G401 (cell line): ENCODE results near the gene RGS6. TPM values are rescaled to one million over a fixed set of nuclear protein-coding genes. Genes with fewer than 3 reads are reported as not detected.
A peak's percentile ranks its signal among the peaks of the same experiment; 100 is the strongest.

Experiments used
- DNase-seq: peaks from one replicate; pipeline ENCODE4 v3.0.0-alpha.2; 2015; ENCODE audit warnings: low spot score
- in situ Hi-C: cut with HindIII; loops from 2 replicates; pipeline ENCODE4 v1.10.0; 2016; ENCODE audit warnings: low sequenced_read_pairs, mixed read lengths
- total RNA-seq: library from RNA; depleted of rRNA; stranded (reverse); fragments of >200 nt; shearing (Covaris generic); gene quantifications from 2 replicates; pipeline ENCODE4 v1.2.3, GENCODE V29; 2014

RGS6 gene
- total RNA-seq, 1 experiment from 2014 or later: not detected

GRCh38 chr14:72416081-72416849, 484.0 kb downstream of the RGS6 start:
- DNase-seq: no peak
- in situ Hi-C loops: no loop called here

DNA sequence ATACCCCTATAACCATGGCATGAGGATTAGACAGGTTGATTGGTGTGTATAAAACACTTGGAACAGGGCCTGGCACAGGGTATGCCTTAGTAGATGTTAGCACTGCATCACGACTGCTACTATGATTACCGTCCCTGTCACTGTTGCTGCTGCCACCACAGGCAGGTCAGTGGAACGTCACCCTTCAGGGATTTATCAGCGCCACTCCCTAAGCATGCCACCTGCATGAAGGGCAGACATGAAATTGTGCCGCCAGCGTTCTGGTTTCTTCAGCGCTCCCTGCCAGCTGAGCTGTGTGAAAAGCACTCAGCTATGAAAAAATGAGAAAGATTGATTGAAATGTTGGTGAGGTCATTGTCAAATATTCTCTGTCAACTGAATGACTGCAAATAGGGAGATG, 484.7 kb downstream of the RGS6 start:
- DNase-seq: peak; percentile 2
- in situ Hi-C loops: no loop called here

GRCh38 chr14:72418806-72419205, 486.6 kb downstream of the RGS6 start:
- in situ Hi-C loops: no loop called here
- no peak for DNase-seq

DNA sequence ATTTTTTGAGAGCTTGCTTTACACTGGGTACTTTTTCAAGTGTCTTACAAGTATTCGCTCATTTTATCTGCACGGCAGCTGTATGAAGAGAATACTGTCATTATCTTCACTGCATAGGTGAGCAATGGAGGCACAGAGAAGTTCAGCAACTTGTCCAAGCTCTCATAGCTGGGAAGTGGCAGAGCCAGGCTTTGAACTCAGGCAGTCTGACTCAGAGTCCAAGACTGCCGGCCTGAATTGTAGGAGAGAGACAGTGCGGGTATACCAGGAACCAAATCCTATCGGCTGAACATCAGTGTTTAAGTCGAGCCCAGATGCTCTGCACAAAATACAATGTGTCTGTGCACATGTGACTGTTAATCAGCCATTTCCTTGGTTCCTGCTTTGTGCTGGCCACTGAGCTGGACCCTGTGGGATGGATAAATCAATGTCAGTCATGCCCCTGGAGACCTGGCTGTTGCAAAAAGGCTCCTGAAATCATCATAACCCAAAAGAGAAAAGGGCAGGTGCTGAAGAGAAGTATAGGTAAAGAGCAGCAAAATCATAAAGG, 487.1 kb downstream of the RGS6 start:
- DNase-seq: no peak
- in situ Hi-C loops: no loop called here

DNA sequence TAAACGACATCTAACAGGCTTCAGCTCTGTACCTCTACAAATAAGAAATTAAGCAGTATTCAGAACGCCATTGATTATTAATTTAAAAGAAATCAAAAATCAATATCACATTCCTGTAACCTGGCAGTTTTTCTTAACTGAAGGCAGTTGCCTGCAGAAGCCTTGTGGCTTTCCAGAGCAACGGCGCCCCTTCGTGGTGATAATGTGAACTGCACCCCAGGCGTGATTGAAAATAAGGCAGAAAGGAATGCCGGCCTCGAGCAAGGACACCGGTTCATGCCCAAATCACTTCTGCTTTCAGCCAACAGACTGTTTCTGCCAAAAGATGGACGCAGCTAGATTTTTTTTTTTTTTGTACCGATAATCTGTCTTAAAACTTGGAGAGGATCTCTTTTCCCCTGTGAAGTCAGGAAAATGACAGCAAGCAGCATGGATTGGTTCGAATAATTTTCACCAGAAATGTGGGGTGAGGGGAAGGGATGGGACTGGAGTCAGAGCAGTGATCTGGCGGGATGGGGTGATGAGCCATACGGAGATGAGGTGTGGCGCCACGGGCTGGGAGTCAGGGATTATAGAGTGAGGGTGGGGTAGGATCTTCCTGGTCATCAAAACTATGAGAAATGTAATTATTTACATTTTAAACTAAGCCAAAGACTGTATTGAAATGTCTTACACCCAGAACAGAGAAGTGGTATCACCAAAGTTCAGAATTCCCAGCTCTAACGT, 488.7 kb downstream of the RGS6 start:
- in situ Hi-C loops: no loop called here

GRCh38 chr14:72423957-72424356, 491.7 kb downstream of the RGS6 start:
- in situ Hi-C loops: no loop called here
- no peak for DNase-seq

More for the DNA sequence above, 488.7 kb downstream of the RGS6 start:
- peak; percentile 61 for DNase-seq

- no peak for DNase-seq
- in situ Hi-C loops: no loop called here
These were observed 498.2 kb downstream of the RGS6 start for GRCh38 chr14:72430457-72430856.

DNA sequence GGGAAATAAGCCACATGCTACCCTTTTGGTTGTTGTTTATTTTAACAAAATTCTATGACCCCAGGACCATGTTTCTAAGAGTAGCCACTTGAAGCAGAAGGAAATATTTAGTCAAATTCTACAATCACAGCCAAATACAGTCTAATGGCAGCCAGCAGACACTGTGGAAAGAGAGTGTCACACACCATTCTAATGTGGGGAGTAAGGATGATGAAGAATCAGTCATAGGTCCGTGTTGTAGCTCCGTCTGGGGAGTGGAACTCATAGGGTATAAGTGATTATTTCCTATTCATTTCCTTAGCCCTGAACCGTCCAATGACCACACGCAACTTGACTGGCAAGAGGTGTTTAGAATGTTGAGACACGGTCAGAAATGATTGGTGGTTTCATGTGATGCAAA, 500.5 kb downstream of the RGS6 start:
- in situ Hi-C loops: no loop called here
- no peak for DNase-seq

DNA sequence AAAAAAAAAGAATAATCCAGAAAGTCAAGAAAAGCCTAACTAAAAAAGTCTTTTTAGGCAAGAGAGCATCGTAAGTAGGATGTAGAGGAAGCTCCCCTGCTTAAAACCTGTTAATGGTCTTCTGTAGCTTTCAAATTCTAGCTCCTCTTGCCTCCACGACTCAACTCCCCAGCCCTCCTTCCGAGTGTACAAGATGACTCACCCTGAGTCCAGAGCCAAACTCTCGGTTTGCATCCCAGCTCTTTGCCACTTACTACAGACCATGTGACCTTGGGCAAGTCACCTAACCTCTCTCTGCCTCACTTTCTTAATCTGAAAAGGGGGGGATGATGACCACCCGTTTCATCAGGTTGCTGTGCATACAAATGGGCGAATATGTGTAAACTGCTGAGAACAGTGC, 501.3 kb downstream of the RGS6 start:
- in situ Hi-C loops: no loop called here
- DNase-seq: no peak

GRCh38 chr14:72434856-72435255, 502.6 kb downstream of the RGS6 start:
- no peak for DNase-seq
- in situ Hi-C loops: no loop called here

GRCh38 chr14:72439707-72440106, 507.5 kb downstream of the RGS6 start:
- in situ Hi-C loops: no loop called here

GRCh38 chr14:72443256-72443655, 511.0 kb downstream of the RGS6 start:
- in situ Hi-C loops: no loop called here

More at GRCh38 chr14:72439707-72440106, 507.5 kb downstream of the RGS6 start:
- no peak for DNase-seq

GRCh38 chr14:72443991-72444441, 511.8 kb downstream of the RGS6 start:
- DNase-seq: no peak
- in situ Hi-C loops: no loop called here

More at GRCh38 chr14:72443256-72443655, 511.0 kb downstream of the RGS6 start:
- no peak for DNase-seq

GRCh38 chr14:72444701-72445100, 512.5 kb downstream of the RGS6 start:
- DNase-seq: no peak
- in situ Hi-C loops: no loop called here

DNA sequence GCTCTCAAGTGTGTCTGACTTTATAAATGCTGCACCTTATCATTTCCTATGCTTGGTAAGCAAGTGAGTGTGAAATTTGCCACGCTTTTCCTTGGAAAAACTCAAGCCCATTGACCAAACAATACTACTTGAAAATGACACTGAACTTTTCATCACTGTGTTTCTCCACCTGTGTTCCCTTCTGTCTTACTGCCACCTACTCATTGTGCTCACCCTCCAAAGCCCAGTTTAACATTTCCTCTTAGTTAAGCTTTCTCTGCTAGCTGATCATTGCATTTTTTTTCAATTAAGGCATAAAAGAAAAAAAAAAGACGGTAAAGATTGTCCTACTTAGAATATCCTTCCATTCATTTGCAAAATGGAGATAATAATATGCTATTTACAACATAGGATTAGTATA, 516.0 kb downstream of the RGS6 start:
- in situ Hi-C loops: no loop called here
- no peak for DNase-seq

GRCh38 chr14:72450473-72451044, 518.3 kb downstream of the RGS6 start:
- no peak for DNase-seq
- in situ Hi-C loops: no loop called here

- no peak for DNase-seq
- in situ Hi-C loops: no loop called here
These were observed 519.1 kb downstream of the RGS6 start for GRCh38 chr14:72451054-72451972.

DNA sequence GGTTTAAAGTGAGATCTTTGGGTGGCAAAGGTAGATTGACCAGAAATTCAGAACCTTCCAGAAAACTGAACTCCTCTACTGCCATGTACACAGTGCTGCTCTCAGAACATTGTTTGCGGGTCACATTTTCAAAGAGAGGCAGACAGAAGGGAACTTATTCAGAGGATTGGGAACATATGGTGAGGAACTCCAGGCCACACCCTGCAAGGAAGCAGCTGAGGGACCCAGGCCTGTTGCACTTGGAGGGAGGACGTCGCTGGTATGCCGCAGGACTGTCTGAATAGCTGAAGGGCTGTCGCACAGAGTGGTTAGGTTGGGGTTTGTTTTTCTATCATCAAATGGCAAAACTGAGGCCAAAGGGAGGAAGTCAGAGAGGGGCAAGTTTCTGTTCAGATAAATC, 520.5 kb downstream of the RGS6 start:
- in situ Hi-C loops: no loop called here
- no peak for DNase-seq
